NB4 (cell line): Measurements from ENCODE around the gene C4orf54.

Source experiments
- DNase-seq: peaks from one replicate; pipeline ENCODE4 v3.0.0; 2010; ENCODE audit warnings: low read depth
- H3K4me3 ChIP-seq: one replicate; pipeline ENCODE4 v1.5.1; 2011; ENCODE audit warnings: mild to moderate bottlenecking, low read depth, low read length, moderate library complexity
- MAX ChIP-seq: IDR thresholded peaks from 2 replicates; pipeline ENCODE4 v1.6.1; 2011; ENCODE audit warnings: low read depth, low read length
- MYC ChIP-seq: IDR thresholded peaks from 2 replicates; pipeline ENCODE4 v1.6.1; 2011; ENCODE audit warnings: low read depth, low read length
- POLR2A ChIP-seq: IDR thresholded peaks from 2 replicates; pipeline ENCODE4 v1.6.1; 2011; ENCODE audit warnings: mild to moderate bottlenecking; ENCODE audit not compliant: insufficient read length; ENCODE audit errors: extremely low read depth
- TF ChIP-seq, protein P1 (sequence below): IDR thresholded peaks from one replicate; pipeline ENCODE4 v1.5.1; 2012; ENCODE audit warnings: low read depth, low read length

C4orf54 gene

GRCh38 chr4:99655308-99656081 lies 2.1 kb downstream of the C4orf54 start:
- no peak for DNase-seq
- H3K4me3 ChIP-seq = no peak overlapping the region
- TF ChIP-seq, protein P1, sequence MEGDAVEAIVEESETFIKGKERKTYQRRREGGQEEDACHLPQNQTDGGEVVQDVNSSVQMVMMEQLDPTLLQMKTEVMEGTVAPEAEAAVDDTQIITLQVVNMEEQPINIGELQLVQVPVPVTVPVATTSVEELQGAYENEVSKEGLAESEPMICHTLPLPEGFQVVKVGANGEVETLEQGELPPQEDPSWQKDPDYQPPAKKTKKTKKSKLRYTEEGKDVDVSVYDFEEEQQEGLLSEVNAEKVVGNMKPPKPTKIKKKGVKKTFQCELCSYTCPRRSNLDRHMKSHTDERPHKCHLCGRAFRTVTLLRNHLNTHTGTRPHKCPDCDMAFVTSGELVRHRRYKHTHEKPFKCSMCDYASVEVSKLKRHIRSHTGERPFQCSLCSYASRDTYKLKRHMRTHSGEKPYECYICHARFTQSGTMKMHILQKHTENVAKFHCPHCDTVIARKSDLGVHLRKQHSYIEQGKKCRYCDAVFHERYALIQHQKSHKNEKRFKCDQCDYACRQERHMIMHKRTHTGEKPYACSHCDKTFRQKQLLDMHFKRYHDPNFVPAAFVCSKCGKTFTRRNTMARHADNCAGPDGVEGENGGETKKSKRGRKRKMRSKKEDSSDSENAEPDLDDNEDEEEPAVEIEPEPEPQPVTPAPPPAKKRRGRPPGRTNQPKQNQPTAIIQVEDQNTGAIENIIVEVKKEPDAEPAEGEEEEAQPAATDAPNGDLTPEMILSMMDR = no peak
- TF ChIP-seq MYC = no peak
- TF ChIP-seq POLR2A = no peak
- TF ChIP-seq MAX = no peak

GRCh38 chr4:99654361-99654761 lies 3.3 kb downstream of the C4orf54 start:
- no peak overlapping the region for H3K4me3 ChIP-seq
- no peak for DNase-seq
- TF ChIP-seq POLR2A (no peak), MYC (no peak), MAX (no peak)
- TF ChIP-seq, protein P1 = no peak

GRCh38 chr4:99653916-99654315 lies 3.7 kb downstream of the C4orf54 start:
- TF ChIP-seq MAX (no peak), MYC (no peak), POLR2A (no peak)
- TF ChIP-seq, protein P1 = no peak
- no peak overlapping the region for H3K4me3 ChIP-seq
- no peak for DNase-seq

DNA sequence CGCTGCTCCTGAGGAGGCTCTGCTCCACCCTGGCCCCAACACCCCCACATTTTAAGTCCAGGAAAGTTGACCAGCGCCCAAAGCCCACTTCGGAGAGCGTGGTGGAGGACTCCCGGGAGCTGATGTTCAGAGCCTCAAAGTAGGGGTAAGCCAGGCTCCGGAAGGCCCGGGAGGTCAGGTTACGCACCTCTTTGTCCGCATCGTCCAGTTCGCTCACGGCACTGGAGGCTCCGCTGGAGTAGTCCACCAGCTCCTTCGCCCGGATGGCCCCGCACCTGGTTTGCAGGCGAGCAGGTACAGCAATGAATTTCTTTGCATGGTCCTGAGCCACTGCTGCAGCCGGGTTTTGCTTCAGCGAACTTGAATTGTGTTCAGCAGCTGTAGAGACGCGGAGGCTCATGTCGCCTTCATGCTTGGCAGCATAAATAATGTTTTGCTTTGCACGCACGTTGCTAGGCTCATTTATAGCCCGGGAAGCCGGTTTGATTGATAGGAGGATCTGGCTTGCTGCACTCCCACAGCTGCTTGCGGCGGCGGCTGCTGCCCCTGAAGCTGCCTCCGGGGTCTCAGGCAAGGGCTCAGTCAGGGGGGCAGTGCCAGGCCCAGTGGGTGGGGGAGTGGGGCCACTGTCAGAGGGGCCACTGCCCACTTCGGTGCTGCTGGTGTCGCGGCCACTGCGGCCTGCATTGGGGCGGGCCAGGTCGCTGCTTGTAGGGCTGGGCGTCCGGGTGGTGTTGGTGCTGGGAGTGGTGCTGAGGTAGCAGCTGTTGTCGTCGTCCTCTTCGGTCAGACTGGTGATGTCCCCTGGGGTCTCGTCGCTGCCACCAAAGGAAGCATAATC lies 4.8 kb downstream of the C4orf54 start:
- no peak overlapping the region for H3K4me3 ChIP-seq
- TF ChIP-seq MYC (no peak), MAX (no peak), POLR2A (no peak)
- TF ChIP-seq, protein P1 = no peak
- no peak for DNase-seq

- TF ChIP-seq, protein P1 = no peak
- TF ChIP-seq MAX (no peak), MYC (no peak), POLR2A (no peak)
- no peak for DNase-seq
Measured at GRCh38 chr4:99651811-99652485, 5.7 kb downstream of the C4orf54 start.

More at GRCh38 chr4:99651811-99652485, 5.7 kb downstream of the C4orf54 start:
- H3K4me3 ChIP-seq = no peak overlapping the region
